Mammary microvascular endothelial cell (primary cell): ENCODE measurements around the gene SNTB2. TPM values are rescaled to one million over a fixed set of nuclear protein-coding genes. Genes with fewer than 3 reads are reported as not detected.

Experiments
- total RNA-seq: library from RNA; depleted of rRNA; stranded (reverse); fragments of >200 nt; gene quantifications from 2 replicates; pipeline ENCODE4 v1.2.3, GENCODE V29; 2015

The SNTB2 gene
- 32.6 and 75.7 TPM in 2 replicates for total RNA-seq

GRCh38 chr16:69186642-69187445 is at the start of gene SNTB2:
TSS of gene SNTB2 (plus strand) at chr16:69187164. CDS start at chr16:69187167, 3 bp downstream.

GRCh38 chr16:69310653-69311532 is 123.9 kb downstream of the SNTB2 start, which contains the start of gene VPS4A:
TSS of gene VPS4A (plus strand) at chr16:69311350. CDS start at chr16:69311512, 162 bp downstream.

GRCh38 chr16:69330286-69331109 is 143.5 kb downstream of the SNTB2 start, which contains the start of gene PDF:
TSS of gene PDF (minus strand) at chr16:69330588. CDS start at chr16:69330570, 18 bp downstream.

GRCh38 chr16:69339289-69340094 is 152.5 kb downstream of the SNTB2 start, which contains the start of the genes COG8 and NIP7:
TSS of gene COG8 (minus strand) at chr16:69339564. CDS start at chr16:69339552, 12 bp downstream.
TSS of gene NIP7 (plus strand) at chr16:69339772. CDS start at chr16:69339830, 58 bp downstream.

GRCh38 chr16:69351309-69352027 is 164.5 kb downstream of the SNTB2 start, which contains the start of gene TMED6:
TSS of gene TMED6 (minus strand) at chr16:69351786. CDS start at chr16:69351753, 33 bp downstream.

Other genes starting within 250 kb of the SNTB2 start
- 0.15 and 1.1 TPM in 2 replicates for gene HAS3, start 81.5 kb upstream of the SNTB2 start, total RNA-seq
- gene CHTF8, start 54.6 kb upstream of the SNTB2 start, total RNA-seq, result 58.7 and 60.9 TPM in 2 replicates
- gene UTP4, start 54.5 kb upstream of the SNTB2 start, total RNA-seq, result 20.5 and 23.1 TPM in 2 replicates
- 38.4 and 41.5 TPM in 2 replicates for gene VPS4A, start 124.2 kb downstream of the SNTB2 start, total RNA-seq
- gene PDF, start 143.4 kb downstream of the SNTB2 start, total RNA-seq, result 22.1 and 22.5 TPM in 2 replicates
- 30.9 and 34.4 TPM in 2 replicates for gene COG8, start 152.4 kb downstream of the SNTB2 start, total RNA-seq
- gene NIP7, start 152.6 kb downstream of the SNTB2 start, total RNA-seq, result 34.6 and 36.5 TPM in 2 replicates
- not detected in 2 replicates for gene TMED6, start 164.6 kb downstream of the SNTB2 start, total RNA-seq
- 7.0 and 16.4 TPM in 2 replicates for gene TERF2, start 198.8 kb downstream of the SNTB2 start, total RNA-seq
- 66.2 and 68.4 TPM in 2 replicates for gene CYB5B, start 237.5 kb downstream of the SNTB2 start, total RNA-seq